Tibial nerve (tissue), 4 donors: ENCODE results near the gene SEC24A.

ENCODE experiments used
- EP300 ChIP-seq, 2 donors: sonication (generic); formaldehyde crosslinking; IDR thresholded peaks; one replicate each; pipeline ENCODE4 v1.6.1; 2017; ENCODE audit warnings: antibody characterized with exemption in 2 of 2, mild to moderate bottlenecking in 1 of 2
- POLR2A ChIP-seq, 2 donors: fragments of 450-650 bp; IDR thresholded peaks; one replicate each; pipeline ENCODE4 v1.6.1; 2017; ENCODE audit warnings: antibody characterized with exemption in 2 of 2, mild to moderate bottlenecking in 2 of 2, moderate library complexity in 2 of 2
- TF ChIP-seq, protein P1 (sequence below), 5 experiments: fragments of 200-600 bp in 3 of 5; fragments of 450-650 bp in 2 of 5; sonication (generic) in 3 of 5; IDR thresholded peaks; one replicate each; pipeline ENCODE4 v1.5.1; 2016 to 2019; ENCODE audit warnings: antibody characterized with exemption in 5 of 5, mild to moderate bottlenecking in 3 of 5, moderate library complexity in 2 of 5

DNA sequence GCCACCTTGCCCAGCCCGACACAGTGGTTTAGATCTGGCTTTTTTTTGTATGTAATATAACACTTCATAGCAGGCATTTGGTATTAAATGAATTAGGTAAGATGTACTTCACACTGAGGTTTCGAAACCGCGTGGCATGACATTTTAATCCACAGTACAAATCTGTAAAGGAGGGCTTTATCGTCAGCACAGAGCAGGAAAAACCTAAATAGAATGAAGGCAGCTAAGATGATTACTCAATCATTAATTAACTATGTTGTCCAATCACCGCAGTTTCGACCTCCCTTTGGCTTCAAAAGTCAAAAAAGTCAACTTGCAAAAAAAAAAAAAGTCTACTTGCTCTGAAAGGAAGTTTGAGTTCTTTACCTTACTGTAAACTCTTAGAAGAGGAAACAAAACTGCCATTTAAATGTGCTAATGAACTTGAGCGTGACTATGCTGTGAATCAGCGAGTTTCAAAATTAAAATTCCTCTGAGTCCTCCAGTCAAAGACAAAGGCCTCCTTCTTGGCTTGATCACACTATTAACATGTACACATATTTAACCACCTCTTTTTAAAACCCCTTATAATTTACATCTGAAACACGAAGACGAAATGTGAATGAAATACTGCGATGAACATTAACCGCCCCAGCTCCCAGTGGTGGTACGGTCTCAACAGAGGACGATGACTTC lies 698 bp upstream of the SEC24A start:
- TF ChIP-seq POLR2A (IDR thresholded peaks at IDR 0.05) = no peak
- TF ChIP-seq, protein P1, sequence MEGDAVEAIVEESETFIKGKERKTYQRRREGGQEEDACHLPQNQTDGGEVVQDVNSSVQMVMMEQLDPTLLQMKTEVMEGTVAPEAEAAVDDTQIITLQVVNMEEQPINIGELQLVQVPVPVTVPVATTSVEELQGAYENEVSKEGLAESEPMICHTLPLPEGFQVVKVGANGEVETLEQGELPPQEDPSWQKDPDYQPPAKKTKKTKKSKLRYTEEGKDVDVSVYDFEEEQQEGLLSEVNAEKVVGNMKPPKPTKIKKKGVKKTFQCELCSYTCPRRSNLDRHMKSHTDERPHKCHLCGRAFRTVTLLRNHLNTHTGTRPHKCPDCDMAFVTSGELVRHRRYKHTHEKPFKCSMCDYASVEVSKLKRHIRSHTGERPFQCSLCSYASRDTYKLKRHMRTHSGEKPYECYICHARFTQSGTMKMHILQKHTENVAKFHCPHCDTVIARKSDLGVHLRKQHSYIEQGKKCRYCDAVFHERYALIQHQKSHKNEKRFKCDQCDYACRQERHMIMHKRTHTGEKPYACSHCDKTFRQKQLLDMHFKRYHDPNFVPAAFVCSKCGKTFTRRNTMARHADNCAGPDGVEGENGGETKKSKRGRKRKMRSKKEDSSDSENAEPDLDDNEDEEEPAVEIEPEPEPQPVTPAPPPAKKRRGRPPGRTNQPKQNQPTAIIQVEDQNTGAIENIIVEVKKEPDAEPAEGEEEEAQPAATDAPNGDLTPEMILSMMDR (IDR thresholded peaks at IDR 0.05) = no peak
- no peak for TF ChIP-seq EP300 (IDR thresholded peaks at IDR 0.05)
